Measurements from ENCODE around the gene HTR3C.

DNA sequence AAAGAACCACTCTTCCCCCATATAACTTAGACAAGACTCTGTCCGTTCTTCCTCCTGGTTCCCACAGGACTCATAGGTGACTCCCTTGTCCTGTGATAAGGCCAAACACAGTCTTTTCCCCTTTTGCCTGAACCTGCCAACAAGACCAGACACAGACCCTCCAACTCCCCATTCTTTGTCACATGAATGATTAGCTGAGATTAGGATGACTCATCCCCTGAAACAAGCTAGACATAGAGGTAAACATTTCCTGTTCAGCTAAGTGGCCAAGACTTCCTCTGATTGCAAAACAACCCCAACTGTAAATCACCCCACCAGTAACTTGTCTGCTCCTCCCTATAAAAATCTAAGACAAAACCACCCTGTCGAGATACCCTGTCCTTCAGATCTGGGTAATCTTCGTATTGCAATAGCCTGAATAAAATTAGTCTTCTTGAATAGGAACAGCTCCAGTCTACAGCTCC lies 32.6 kb downstream of the HTR3C start:
- TF ChIP-seq, protein P1, sequence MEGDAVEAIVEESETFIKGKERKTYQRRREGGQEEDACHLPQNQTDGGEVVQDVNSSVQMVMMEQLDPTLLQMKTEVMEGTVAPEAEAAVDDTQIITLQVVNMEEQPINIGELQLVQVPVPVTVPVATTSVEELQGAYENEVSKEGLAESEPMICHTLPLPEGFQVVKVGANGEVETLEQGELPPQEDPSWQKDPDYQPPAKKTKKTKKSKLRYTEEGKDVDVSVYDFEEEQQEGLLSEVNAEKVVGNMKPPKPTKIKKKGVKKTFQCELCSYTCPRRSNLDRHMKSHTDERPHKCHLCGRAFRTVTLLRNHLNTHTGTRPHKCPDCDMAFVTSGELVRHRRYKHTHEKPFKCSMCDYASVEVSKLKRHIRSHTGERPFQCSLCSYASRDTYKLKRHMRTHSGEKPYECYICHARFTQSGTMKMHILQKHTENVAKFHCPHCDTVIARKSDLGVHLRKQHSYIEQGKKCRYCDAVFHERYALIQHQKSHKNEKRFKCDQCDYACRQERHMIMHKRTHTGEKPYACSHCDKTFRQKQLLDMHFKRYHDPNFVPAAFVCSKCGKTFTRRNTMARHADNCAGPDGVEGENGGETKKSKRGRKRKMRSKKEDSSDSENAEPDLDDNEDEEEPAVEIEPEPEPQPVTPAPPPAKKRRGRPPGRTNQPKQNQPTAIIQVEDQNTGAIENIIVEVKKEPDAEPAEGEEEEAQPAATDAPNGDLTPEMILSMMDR (IDR thresholded peaks at IDR 0.05), result no peak
- TF ChIP-seq ZFX (IDR thresholded peaks at IDR 0.05; ENCODE audit: borderline replicate concordance), result no peak

Measured in 22Rv1 (cell line).